CD4-positive, alpha-beta T cell treated with Interleukin-6 at 100 ng/mL for 8 hours (primary cell): ENCODE measurements around the gene ACSM2B.
"Not testable (repeated sequence)": the region's sequence is repeated elsewhere in the genome, so short reads cannot be mapped to it uniquely, and the experiment has no call there.

Source experiments
- DNase-seq: peaks from one replicate; pipeline ENCODE4 v3.0.0-alpha.2; 2020; ENCODE audit warnings: mixed read lengths, low spot score

The ACSM2B gene, protein sequence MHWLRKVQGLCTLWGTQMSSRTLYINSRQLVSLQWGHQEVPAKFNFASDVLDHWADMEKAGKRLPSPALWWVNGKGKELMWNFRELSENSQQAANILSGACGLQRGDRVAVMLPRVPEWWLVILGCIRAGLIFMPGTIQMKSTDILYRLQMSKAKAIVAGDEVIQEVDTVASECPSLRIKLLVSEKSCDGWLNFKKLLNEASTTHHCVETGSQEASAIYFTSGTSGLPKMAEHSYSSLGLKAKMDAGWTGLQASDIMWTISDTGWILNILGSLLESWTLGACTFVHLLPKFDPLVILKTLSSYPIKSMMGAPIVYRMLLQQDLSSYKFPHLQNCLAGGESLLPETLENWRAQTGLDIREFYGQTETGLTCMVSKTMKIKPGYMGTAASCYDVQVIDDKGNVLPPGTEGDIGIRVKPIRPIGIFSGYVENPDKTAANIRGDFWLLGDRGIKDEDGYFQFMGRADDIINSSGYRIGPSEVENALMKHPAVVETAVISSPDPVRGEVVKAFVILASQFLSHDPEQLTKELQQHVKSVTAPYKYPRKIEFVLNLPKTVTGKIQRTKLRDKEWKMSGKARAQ

GRCh38 chr16:20576145-20576544 is at the start of gene ACSM2B:
TSS of gene ACSM2B (minus strand) at chr16:20576367. CDS start at chr16:20564845, 11,522 bp downstream.
- DNase-seq, result not testable (repeated sequence)

- DNase-seq, result no peak
Measured at GRCh38 chr16:20624882-20625807, 49.0 kb upstream of the ACSM2B start.

GRCh38 chr16:20624205-20624604 is 48.0 kb upstream of the ACSM2B start:
- no peak for DNase-seq

- DNase-seq, result no peak
Measured at GRCh38 chr16:20622498-20622870, 46.3 kb upstream of the ACSM2B start.

- no peak for DNase-seq
Measured at GRCh38 chr16:20621406-20621805, 45.2 kb upstream of the ACSM2B start.

- DNase-seq, result no peak
Measured at GRCh38 chr16:20620770-20621169, 44.6 kb upstream of the ACSM2B start.

DNA sequence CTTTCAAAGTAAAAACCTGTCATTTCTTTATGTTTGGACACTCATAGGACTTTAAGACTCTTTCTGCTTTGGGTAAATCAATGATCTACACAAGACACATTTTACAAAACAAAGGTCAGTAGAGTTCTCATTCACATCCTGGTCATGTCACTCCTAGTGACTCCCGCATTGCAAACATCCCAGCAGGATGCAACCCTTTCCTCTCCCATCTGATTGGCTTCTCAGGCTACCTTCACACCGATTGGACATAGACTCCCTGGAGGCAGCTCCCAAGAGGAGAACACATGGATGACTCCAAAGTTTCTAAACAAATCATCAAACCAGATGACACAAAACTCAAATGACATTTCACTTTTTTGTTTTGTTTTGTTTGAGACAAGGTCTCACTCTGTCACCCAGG is 43.8 kb upstream of the ACSM2B start:
- DNase-seq, result no peak

DNA sequence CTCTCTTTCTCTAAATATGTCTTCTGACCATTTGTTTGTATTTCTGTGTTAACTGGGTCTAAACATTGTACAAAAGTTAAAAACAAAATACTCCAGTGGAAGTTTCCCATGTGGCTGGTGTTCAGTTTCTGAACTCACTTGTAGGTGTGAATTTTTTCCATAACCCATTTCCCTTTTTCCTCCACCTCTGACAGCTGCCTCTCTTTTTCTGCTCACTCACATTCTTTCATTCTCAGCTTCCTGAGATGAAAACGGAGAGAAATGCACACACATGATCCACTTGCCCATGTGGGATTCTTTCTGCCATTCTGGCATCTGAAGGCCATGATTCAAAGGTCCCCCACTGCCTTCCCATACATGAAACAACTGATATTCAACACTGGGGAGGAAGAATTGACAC is 41.1 kb upstream of the ACSM2B start:
- DNase-seq, result no peak

DNA sequence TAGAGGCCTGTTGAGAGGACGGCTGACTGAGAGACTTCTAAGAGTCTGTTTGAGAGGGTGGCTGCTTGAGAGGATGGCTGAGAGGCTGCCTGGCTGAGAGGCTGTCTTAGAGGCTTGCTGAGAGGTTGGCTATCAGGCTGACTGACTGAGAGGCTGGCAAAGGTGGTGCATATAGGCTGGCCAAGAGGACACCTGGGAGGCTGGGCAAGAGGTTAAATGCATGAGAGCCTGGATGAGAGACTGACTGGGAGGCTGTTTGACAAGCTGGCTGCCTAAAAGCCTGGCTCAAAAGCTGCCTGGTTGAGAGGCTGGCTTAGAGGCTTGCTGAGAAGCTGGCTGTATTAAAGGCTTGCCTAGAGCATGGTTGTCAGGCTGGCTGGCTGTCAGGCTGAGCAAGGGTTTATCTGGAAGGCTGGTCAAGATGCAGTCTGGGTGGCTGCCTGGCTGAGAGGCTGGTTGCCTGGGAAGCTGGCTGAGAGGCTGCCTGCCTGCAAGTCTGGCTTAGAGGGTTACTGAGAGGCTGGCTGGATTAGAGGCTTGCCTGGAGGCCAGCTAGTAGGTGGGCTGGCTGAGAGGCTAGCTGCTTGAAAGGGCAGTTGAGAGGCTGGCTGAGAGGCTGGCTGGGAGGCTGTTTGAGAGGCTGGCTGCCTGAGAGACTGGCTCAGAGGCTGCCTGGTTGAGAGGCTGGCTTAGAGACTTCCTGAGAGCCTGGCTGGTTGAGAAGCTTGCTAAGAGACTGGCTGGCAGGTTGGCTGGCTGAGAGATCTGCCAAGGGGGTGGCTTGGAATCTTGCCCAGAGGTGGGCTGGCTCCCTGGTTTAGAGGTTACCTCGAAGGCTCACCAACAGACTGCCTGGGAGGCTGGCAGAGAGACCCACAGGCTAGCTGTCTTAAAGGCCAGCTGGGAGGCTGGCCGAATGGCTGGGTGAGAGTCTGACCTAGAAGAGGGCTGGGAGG is 38.3 kb upstream of the ACSM2B start:
- DNase-seq, result no peak

DNA sequence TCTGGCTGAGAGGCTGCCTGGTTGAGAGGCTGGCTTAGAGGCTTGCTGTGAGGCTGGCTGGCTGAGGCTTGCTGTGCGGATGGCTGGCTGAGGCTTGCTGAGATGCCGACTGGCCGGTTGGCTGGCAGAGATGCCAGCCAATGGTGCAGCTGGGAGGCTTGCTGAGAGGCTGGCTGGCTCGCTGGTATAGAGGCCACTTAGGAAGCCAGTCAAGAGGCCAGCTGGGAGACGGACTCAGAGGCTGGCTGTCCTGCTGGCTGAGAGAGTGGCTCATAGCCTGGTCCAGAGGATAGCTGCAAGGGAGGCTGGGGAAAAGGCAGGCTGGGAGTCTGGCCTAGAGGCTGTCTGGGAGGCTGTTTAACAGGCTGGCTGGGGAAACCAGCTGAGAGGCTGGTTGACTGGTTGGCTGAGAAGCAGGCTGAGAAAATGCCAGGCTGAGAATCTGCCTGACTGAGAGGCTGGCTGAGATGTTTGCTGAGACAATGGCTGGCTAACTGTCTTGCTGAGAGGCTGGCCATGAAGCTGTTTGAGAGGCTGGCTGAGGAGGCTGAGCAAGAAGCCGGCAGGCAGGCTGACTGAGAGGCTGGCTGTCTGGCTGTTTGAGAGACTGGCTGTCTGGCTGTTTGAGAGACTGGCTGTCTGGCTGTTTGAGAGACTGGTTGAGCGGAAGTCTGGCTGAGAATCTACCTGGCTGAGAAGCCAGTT is 37.5 kb upstream of the ACSM2B start:
- DNase-seq, result no peak

- DNase-seq, result no peak
Measured at GRCh38 chr16:20612551-20613480, 36.6 kb upstream of the ACSM2B start.

GRCh38 chr16:20611975-20612481 is 35.9 kb upstream of the ACSM2B start:
- no peak for DNase-seq

- no peak for DNase-seq
Measured at GRCh38 chr16:20611350-20611902, 35.3 kb upstream of the ACSM2B start.

- DNase-seq, result no peak
Measured at GRCh38 chr16:20610892-20611349, 34.8 kb upstream of the ACSM2B start.

- DNase-seq, result no peak
Measured at GRCh38 chr16:20610211-20610891, 34.2 kb upstream of the ACSM2B start.

DNA sequence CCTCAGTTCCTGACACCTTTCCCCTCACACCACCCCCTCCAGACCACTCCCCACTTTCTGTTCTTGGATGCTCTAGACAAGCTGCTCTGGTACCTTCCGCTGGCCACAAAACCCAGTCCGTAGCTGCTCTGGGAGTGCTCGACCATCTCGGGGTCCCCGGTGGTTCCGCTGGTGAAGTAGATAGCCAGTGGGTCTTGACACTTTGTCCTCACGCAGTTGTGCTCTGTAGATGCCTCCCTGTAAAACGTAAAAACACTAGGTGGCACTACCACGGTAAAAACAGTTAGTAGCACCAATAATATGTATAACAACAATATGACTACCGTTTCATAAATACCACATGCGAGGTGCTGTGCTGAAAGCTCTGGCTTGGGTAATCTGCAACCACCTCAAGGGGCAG is 26.0 kb upstream of the ACSM2B start:
- not testable (repeated sequence) for DNase-seq

DNA sequence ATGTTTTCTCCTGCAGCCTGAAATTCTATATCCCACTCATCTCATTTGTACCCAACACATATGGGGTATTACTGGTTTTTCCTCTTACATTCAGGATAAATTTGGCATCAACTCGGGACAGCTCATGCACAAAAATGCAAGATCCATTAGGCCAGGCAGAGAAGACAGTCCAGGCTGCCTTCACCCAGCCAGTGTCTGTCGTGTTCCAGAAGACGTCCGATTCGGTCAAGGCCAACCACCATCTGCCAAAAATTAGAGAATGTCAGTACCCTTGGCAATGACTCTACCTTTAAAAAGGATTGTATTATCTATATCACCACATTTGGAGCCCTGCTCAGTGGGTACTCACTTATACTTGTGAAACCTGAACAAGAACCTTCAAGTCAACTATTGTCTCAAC is 23.3 kb upstream of the ACSM2B start:
- DNase-seq, result not testable (repeated sequence)

DNA sequence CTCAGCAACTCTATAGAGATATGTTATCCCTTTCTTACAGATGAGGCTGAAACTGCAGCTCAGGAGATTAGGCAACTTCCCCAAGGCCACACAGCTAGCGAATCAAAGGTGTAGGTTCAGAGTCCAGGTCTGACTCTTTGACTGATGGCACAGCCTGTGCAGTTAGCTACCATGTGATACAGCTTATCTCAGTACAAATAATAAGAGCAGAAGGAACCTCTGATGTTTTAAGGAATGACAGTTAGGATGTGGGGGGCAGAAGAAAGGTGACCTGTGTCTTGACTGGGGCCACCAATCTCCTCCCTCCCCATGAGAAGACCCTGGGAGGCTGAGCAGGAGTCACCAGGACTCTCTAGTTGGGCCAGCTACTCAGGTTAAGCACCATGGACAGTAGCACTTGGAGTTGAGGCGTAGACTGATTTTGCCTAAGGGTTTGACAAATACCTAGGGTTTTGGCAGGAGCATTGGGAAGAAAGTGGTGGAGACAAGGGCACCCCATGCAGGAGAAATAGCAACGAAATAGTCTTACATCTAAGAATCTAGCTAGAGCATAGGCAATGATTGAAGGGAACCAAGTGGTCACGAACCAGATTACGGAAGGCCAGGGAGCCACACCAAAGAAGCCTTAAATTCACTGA is 22.8 kb upstream of the ACSM2B start:
- DNase-seq, result no peak
